Activated CD8-positive, alpha-beta memory T cell treated with anti-CD3 and anti-CD28 coated beads, Interleukin-2, amount 50 U/mL, for 24 hours (primary cell): ENCODE results near the gene CYTIP.
"Not testable (repeated sequence)": the region's sequence is repeated elsewhere in the genome, so short reads cannot be mapped to it uniquely, and the experiment has no call there.

Source experiments
- DNase-seq: peaks from one replicate; pipeline ENCODE4 v3.0.0-alpha.2; 2020; ENCODE audit errors: extremely low read depth

Gene CYTIP

GRCh38 chr2:157368508-157368907, 75.4 kb downstream of the CYTIP start:
- not testable (repeated sequence) for DNase-seq

GRCh38 chr2:157367704-157368103, 76.2 kb downstream of the CYTIP start:
- no peak for DNase-seq
